ENCODE results near the gene SNTG2.
A peak's percentile ranks its signal among the peaks of the same experiment; 100 is the strongest.
"Not testable (repeated sequence)": the region's sequence is repeated elsewhere in the genome, so short reads cannot be mapped to it uniquely, and the experiment has no call there.

Gene SNTG2

GRCh38 chr2:1341404-1342120, 390.9 kb downstream of the SNTG2 start:
- no peak for DNase-seq

- DNase-seq = no peak
These were observed 398.1 kb downstream of the SNTG2 start for GRCh38 chr2:1348789-1349188.

GRCh38 chr2:1350111-1350510, 399.5 kb downstream of the SNTG2 start:
- DNase-seq = no peak

GRCh38 chr2:1353124-1353523, 402.5 kb downstream of the SNTG2 start:
- DNase-seq = no peak

GRCh38 chr2:1353543-1353942, 402.9 kb downstream of the SNTG2 start:
- DNase-seq = no peak

- no peak for DNase-seq
These were observed 409.5 kb downstream of the SNTG2 start for GRCh38 chr2:1360144-1360543.

GRCh38 chr2:1360557-1361250, 410.1 kb downstream of the SNTG2 start:
- no peak for DNase-seq

GRCh38 chr2:1363367-1363766, 412.7 kb downstream of the SNTG2 start:
- DNase-seq = no peak

GRCh38 chr2:1366546-1367134, 416.0 kb downstream of the SNTG2 start:
- DNase-seq = peak; percentile 10 to 12

- no peak for DNase-seq
These were observed 417.0 kb downstream of the SNTG2 start for GRCh38 chr2:1367601-1368000.

GRCh38 chr2:1369905-1370304, 419.3 kb downstream of the SNTG2 start:
- no peak for DNase-seq

- DNase-seq = no peak
These were observed 419.8 kb downstream of the SNTG2 start for GRCh38 chr2:1370461-1370860.

- no peak for DNase-seq
These were observed 420.4 kb downstream of the SNTG2 start for GRCh38 chr2:1371082-1371481.

GRCh38 chr2:1373830-1374229, 423.2 kb downstream of the SNTG2 start:
- no peak for DNase-seq

GRCh38 chr2:1374287-1374686, 423.6 kb downstream of the SNTG2 start:
- no peak for DNase-seq

- no peak for DNase-seq
These were observed 425.1 kb downstream of the SNTG2 start for GRCh38 chr2:1375794-1376193.

GRCh38 chr2:1377473-1377872, 426.8 kb downstream of the SNTG2 start:
- no peak for DNase-seq

- no peak for DNase-seq
These were observed 428.0 kb downstream of the SNTG2 start for GRCh38 chr2:1378456-1379150.

- DNase-seq = no peak
These were observed 431.0 kb downstream of the SNTG2 start for GRCh38 chr2:1381644-1382043.

GRCh38 chr2:1387954-1388725, 437.5 kb downstream of the SNTG2 start:
- not testable (repeated sequence) for DNase-seq

GRCh38 chr2:1390118-1390517, 439.5 kb downstream of the SNTG2 start:
- DNase-seq = not testable (repeated sequence)

- DNase-seq = no peak
These were observed 442.7 kb downstream of the SNTG2 start for GRCh38 chr2:1393321-1393720.

Data from activated CD4-positive, alpha-beta T cell treated with anti-CD3 and anti-CD28 coated beads, Interleukin-2, amount 50 U/mL, for 48 hours (primary cell).